ENCODE results near the gene GPHA2. TPM values are rescaled to one million over a fixed set of nuclear protein-coding genes. Genes with fewer than 3 reads are reported as not detected.

Gene GPHA2
- total and polyA plus RNA-seq, 2 of the 13 experiments (the other 11 are each of a cell fraction or from before 2014, with no cell fraction given) = 13.0 to 19.1 TPM

DNA sequence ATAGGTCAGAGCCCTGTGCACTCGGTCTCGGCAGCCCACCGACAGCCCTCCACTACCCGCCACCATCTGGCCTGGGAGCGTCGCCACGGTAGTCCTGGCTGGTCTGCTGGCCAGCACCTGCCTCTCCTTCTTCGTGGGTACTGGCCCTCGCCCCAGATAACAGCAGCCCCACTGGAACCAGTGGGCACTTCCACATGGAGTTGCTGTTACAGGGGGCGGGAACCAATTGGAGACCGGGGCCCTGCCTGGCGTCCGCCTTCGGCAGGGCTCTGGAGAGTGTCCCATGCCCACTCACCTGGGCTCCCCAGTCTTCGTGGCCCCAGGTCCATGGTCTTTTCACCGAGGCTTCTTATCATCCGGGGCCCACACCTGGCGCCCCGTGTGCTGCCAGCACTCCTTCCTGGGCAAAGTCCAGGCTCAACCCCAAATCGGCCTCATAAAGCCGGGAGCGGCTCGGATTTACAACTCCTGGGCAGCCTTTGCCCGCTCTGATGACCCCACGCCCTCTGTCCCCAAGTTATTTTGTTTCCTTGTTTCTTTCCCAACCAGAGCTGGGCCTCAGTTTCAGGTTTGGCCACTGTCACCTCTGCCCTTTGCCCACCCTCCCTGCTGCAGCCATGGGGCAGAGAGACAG, 44.4 kb downstream of the GPHA2 start (continued):
- TF ChIP-seq, protein P1, sequence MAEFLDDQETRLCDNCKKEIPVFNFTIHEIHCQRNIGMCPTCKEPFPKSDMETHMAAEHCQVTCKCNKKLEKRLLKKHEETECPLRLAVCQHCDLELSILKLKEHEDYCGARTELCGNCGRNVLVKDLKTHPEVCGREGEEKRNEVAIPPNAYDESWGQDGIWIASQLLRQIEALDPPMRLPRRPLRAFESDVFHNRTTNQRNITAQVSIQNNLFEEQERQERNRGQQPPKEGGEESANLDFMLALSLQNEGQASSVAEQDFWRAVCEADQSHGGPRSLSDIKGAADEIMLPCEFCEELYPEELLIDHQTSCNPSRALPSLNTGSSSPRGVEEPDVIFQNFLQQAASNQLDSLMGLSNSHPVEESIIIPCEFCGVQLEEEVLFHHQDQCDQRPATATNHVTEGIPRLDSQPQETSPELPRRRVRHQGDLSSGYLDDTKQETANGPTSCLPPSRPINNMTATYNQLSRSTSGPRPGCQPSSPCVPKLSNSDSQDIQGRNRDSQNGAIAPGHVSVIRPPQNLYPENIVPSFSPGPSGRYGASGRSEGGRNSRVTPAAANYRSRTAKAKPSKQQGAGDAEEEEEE (CRISPR knock-in tag; IDR thresholded peaks at IDR 0.05; ENCODE audit: borderline replicate concordance) = no peak
- TF ChIP-seq RAD51 (IDR thresholded peaks at IDR 0.05; ENCODE audit: borderline replicate concordance) (no peak), MTF2 (CRISPR knock-in tag; IDR thresholded peaks at IDR 0.05; ENCODE audit: borderline replicate concordance) (no peak), ZNF558 (CRISPR knock-in tag; IDR thresholded peaks at IDR 0.05; ENCODE audit: borderline replicate concordance) (no peak), SATB2 (CRISPR knock-in tag; IDR thresholded peaks at IDR 0.05) (no peak), MED1 (CRISPR knock-in tag; IDR thresholded peaks at IDR 0.05) (no peak), PCBP2 (optimal IDR thresholded peaks at IDR 0.05; ENCODE audit: low read depth, low read length, poor library complexity, severe bottlenecking) (no peak)
- TF ChIP-seq, protein P2, sequence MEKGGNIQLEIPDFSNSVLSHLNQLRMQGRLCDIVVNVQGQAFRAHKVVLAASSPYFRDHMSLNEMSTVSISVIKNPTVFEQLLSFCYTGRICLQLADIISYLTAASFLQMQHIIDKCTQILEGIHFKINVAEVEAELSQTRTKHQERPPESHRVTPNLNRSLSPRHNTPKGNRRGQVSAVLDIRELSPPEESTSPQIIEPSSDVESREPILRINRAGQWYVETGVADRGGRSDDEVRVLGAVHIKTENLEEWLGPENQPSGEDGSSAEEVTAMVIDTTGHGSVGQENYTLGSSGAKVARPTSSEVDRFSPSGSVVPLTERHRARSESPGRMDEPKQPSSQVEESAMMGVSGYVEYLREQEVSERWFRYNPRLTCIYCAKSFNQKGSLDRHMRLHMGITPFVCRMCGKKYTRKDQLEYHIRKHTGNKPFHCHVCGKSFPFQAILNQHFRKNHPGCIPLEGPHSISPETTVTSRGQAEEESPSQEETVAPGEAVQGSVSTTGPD (CRISPR knock-in tag; IDR thresholded peaks at IDR 0.05) = 0 out of 2 replicates have a peak, but pooled peaks have one; percentile 46
- TF ChIP-seq, protein P3, sequence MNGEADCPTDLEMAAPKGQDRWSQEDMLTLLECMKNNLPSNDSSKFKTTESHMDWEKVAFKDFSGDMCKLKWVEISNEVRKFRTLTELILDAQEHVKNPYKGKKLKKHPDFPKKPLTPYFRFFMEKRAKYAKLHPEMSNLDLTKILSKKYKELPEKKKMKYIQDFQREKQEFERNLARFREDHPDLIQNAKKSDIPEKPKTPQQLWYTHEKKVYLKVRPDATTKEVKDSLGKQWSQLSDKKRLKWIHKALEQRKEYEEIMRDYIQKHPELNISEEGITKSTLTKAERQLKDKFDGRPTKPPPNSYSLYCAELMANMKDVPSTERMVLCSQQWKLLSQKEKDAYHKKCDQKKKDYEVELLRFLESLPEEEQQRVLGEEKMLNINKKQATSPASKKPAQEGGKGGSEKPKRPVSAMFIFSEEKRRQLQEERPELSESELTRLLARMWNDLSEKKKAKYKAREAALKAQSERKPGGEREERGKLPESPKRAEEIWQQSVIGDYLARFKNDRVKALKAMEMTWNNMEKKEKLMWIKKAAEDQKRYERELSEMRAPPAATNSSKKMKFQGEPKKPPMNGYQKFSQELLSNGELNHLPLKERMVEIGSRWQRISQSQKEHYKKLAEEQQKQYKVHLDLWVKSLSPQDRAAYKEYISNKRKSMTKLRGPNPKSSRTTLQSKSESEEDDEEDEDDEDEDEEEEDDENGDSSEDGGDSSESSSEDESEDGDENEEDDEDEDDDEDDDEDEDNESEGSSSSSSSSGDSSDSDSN (CRISPR knock-in tag; IDR thresholded peaks at IDR 0.05) = peak; percentile 41; the same call in 1 of the 2 replicates
- TF ChIP-seq, protein P4, sequence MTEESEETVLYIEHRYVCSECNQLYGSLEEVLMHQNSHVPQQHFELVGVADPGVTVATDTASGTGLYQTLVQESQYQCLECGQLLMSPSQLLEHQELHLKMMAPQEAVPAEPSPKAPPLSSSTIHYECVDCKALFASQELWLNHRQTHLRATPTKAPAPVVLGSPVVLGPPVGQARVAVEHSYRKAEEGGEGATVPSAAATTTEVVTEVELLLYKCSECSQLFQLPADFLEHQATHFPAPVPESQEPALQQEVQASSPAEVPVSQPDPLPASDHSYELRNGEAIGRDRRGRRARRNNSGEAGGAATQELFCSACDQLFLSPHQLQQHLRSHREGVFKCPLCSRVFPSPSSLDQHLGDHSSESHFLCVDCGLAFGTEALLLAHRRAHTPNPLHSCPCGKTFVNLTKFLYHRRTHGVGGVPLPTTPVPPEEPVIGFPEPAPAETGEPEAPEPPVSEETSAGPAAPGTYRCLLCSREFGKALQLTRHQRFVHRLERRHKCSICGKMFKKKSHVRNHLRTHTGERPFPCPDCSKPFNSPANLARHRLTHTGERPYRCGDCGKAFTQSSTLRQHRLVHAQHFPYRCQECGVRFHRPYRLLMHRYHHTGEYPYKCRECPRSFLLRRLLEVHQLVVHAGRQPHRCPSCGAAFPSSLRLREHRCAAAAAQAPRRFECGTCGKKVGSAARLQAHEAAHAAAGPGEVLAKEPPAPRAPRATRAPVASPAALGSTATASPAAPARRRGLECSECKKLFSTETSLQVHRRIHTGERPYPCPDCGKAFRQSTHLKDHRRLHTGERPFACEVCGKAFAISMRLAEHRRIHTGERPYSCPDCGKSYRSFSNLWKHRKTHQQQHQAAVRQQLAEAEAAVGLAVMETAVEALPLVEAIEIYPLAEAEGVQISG (CRISPR knock-in tag; IDR thresholded peaks at IDR 0.05) = no peak

Measured in HepG2 (cell line).